Vagina (tissue), 2 donors: ENCODE data around the gene TMEM63B. TPM values are rescaled to one million over a fixed set of nuclear protein-coding genes. Genes with fewer than 3 reads are reported as not detected.
"Not testable (repeated sequence)": the region's sequence is repeated elsewhere in the genome, so short reads cannot be mapped to it uniquely, and the experiment has no call there.

Experiments used
- DNase-seq, 2 donors: peaks; one replicate each; pipeline ENCODE4 v3.0.0-alpha.2; 2017; ENCODE audit errors: extremely low spot score in 2 of 2
- H3K27ac ChIP-seq: fragments of 200-600 bp; sonication (generic); one replicate; pipeline ENCODE4 v1.5.1; 2019
- H3K27me3 ChIP-seq: fragments of 200-600 bp; sonication (generic); one replicate; pipeline ENCODE4 v1.5.1; 2019
- H3K36me3 ChIP-seq, 2 donors: fragments of 200-600 bp; sonication (generic); one replicate each; pipeline ENCODE4 v1.5.1; 2017 to 2019
- H3K4me1 ChIP-seq: fragments of 200-600 bp; sonication (generic); one replicate; pipeline ENCODE4 v1.5.1; 2019
- H3K4me3 ChIP-seq, 2 donors: fragments of 200-600 bp; sonication (generic); 1 replicate in 1 of 2; 2 replicates in 1 of 2; pipeline ENCODE4 v1.5.1; 2016 to 2019
- H3K9me3 ChIP-seq: fragments of 200-600 bp; sonication (generic); one replicate; pipeline ENCODE4 v1.5.1; 2019
- POLR2A ChIP-seq, 2 donors: fragments of 450-650 bp; IDR thresholded peaks; one replicate each; pipeline ENCODE4 v1.6.1; 2017; ENCODE audit warnings: antibody characterized with exemption in 2 of 2, mild to moderate bottlenecking in 2 of 2, moderate library complexity in 2 of 2
- POLR2AphosphoS5 ChIP-seq, 2 donors: sonication (generic); formaldehyde crosslinking; IDR thresholded peaks; one replicate each; pipeline ENCODE4 v1.9.0; 2017; ENCODE audit warnings: antibody characterized with exemption in 2 of 2, mild to moderate bottlenecking in 2 of 2, low read depth in 1 of 2; ENCODE audit not compliant: insufficient read depth in 1 of 2
- intact Hi-C: fragments of 100-400 bp; cut with DNase I; formaldehyde crosslinking; loops from one replicate; pipeline ENCODE4 v1.15.1; 2023
- total RNA-seq: library from RNA; depleted of rRNA; stranded (reverse); fragments of >200 nt; gene quantifications from one replicate; pipeline ENCODE4 v1.2.3, GENCODE V29; 2016
- TF ChIP-seq, protein P1 (sequence below), 3 experiments: fragments of 450-650 bp in 2 of 3; fragments of 200-600 bp in 1 of 3; sonication (generic) in 1 of 3; IDR thresholded peaks; one replicate each; pipeline ENCODE4 v1.5.1; 2017 to 2019; ENCODE audit warnings: antibody characterized with exemption in 3 of 3, mild to moderate bottlenecking in 2 of 3, moderate library complexity in 2 of 3

Gene TMEM63B
- total RNA-seq, 1 donor from 2014 or later: 32.4 TPM

DNA sequence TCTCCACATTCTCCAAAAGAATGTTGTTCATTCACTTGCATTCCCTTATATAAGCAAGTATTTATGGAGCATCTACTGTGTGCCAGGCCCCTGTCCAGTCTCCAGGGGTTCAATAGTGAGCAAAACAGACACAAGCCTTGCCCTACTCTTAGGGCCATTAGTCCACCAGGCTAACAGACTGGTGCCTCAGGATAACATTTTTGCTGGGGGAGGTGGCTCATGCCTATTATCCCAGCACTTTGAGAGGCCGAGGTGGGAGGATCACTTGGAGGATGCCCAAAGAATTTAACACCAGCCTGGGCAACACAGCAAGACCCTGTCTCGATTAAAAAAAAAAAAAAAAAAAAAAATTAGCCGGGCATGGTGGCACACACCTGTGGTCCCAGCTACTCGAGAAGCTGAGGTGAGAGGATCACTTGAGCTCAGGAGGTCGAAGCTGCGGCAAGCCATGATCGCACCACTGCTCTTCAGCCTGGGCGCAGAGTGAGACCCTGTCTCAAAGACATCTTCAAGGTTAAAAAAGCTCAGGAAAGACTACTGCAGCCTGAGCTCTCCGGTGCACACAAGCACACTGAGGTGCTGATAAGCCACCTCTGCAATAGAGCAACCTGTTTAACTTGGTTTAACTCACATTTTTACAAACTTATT is 51.2 kb downstream of the TMEM63B start:
- intact Hi-C loops: no loop called here

DNA sequence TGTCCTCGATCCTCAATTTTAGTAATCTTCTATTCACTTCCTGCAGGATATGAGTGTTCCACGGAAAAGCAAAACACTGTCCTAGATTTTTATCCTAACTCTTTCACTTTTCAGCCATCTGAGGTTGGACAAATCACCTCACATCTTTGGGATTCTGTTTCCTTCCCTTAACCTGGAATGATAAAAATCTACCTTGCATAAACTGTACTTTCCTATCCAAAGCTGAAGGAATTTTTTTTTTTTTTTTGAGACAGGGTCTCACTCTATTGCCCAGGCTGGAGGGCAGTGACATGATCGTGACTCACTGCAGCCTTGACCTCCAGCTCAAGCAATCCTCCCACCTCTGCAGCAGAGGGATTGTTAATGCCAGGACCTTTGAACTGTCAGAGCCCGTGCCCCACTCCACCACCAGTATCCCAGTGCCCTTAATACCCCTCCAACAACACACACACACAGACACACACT is 51.8 kb downstream of the TMEM63B start:
- TF ChIP-seq, protein P1, sequence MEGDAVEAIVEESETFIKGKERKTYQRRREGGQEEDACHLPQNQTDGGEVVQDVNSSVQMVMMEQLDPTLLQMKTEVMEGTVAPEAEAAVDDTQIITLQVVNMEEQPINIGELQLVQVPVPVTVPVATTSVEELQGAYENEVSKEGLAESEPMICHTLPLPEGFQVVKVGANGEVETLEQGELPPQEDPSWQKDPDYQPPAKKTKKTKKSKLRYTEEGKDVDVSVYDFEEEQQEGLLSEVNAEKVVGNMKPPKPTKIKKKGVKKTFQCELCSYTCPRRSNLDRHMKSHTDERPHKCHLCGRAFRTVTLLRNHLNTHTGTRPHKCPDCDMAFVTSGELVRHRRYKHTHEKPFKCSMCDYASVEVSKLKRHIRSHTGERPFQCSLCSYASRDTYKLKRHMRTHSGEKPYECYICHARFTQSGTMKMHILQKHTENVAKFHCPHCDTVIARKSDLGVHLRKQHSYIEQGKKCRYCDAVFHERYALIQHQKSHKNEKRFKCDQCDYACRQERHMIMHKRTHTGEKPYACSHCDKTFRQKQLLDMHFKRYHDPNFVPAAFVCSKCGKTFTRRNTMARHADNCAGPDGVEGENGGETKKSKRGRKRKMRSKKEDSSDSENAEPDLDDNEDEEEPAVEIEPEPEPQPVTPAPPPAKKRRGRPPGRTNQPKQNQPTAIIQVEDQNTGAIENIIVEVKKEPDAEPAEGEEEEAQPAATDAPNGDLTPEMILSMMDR (IDR thresholded peaks at IDR 0.05): no peak
- TF ChIP-seq POLR2A (IDR thresholded peaks at IDR 0.05): no peak
- no peak for TF ChIP-seq POLR2AphosphoS5 (IDR thresholded peaks at IDR 0.05; ENCODE audit: insufficient read depth in 1 of 2, low read depth in 1 of 2)
- Histone ChIP-seq H3K9me3 (no peaks in the 10 kb centered on the region), H3K27ac (no peak overlapping the region), H3K4me3 (no peak overlapping the region), H3K27me3 (no peaks in the 10 kb centered on the region), H3K4me1 (no peaks in the 10 kb centered on the region), H3K36me3 (no peaks in the 10 kb centered on the region)
- intact Hi-C loops: no loop called here
- no peak for DNase-seq

More for the DNA sequence above, 51.2 kb downstream of the TMEM63B start:
- TF ChIP-seq POLR2AphosphoS5 (IDR thresholded peaks at IDR 0.05; ENCODE audit: insufficient read depth in 1 of 2, low read depth in 1 of 2) (no peak), POLR2A (IDR thresholded peaks at IDR 0.05) (no peak)
- TF ChIP-seq, protein P1 (IDR thresholded peaks at IDR 0.05): no peak
- Histone ChIP-seq H3K4me3 (no peak overlapping the region), H3K9me3 (no peaks in the 10 kb centered on the region), H3K27ac (peak overlapping the region; percentile 29), H3K27me3 (no peaks in the 10 kb centered on the region), H3K4me1 (no peaks in the 10 kb centered on the region), H3K36me3 (no peaks in the 10 kb centered on the region)
- no peak for DNase-seq

DNA sequence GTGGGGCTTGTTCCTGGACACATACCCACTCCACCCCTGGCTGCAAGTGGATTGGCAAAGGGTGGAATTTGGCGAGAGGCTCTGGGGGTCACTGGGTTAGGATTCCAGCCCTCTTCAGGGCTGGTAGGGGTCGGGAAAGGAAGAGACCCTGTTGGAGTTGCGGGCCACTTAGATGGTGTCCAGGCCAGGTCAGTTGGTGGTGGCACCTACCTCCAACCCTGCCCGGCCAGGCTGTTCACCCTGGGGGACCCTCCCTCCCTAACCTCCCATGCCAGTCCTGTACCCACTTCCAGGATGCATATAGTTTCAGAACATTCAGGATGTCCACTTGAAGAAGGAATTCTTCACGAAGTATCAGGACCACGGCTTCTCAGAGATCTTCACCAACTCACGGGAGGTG is 52.3 kb downstream of the TMEM63B start:
- H3K4me1 ChIP-seq: no peaks in the 10 kb centered on the region
- no peaks in the 10 kb centered on the region for H3K27me3 ChIP-seq
- no peak overlapping the region for H3K4me3 ChIP-seq
- intact Hi-C loops: no loop called here
- TF ChIP-seq POLR2A (IDR thresholded peaks at IDR 0.05) (no peak), POLR2AphosphoS5 (IDR thresholded peaks at IDR 0.05; ENCODE audit: insufficient read depth in 1 of 2, low read depth in 1 of 2) (no peak)
- TF ChIP-seq, protein P1 (IDR thresholded peaks at IDR 0.05): no peak
- no peak for DNase-seq
- H3K36me3 ChIP-seq: no peaks in the 10 kb centered on the region
- no peaks in the 10 kb centered on the region for H3K9me3 ChIP-seq
- H3K27ac ChIP-seq: no peak overlapping the region

DNA sequence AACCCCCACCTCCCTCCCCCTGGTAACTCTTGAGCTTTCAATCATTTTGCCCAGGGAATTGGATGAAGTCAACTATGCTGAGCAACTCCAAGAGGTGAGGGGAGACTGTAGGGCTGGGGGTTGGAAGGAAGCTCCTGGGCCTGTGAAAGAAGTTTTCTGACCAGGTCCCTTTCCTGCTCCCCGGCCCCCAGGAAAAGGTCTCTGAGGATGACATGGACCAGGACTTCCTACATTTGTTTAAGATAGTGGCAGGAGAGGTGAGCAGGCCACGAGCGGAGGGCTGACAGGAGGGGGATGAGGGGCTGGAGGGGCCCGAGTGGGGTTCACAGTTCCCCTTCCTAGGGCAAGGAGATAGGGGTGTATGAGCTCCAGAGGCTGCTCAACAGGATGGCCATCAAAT is 53.1 kb downstream of the TMEM63B start:
- no peaks in the 10 kb centered on the region for H3K9me3 ChIP-seq
- H3K4me3 ChIP-seq: no peak overlapping the region
- TF ChIP-seq POLR2AphosphoS5 (IDR thresholded peaks at IDR 0.05; ENCODE audit: insufficient read depth in 1 of 2, low read depth in 1 of 2): no peak
- TF ChIP-seq, protein P1 (IDR thresholded peaks at IDR 0.05): no peak
- TF ChIP-seq POLR2A (IDR thresholded peaks at IDR 0.05): no peak
- no peaks in the 10 kb centered on the region for H3K36me3 ChIP-seq
- DNase-seq: no peak
- H3K27ac ChIP-seq: no peak overlapping the region
- intact Hi-C loops: no loop called here
- H3K4me1 ChIP-seq: no peaks in the 10 kb centered on the region
- H3K27me3 ChIP-seq: no peaks in the 10 kb centered on the region

DNA sequence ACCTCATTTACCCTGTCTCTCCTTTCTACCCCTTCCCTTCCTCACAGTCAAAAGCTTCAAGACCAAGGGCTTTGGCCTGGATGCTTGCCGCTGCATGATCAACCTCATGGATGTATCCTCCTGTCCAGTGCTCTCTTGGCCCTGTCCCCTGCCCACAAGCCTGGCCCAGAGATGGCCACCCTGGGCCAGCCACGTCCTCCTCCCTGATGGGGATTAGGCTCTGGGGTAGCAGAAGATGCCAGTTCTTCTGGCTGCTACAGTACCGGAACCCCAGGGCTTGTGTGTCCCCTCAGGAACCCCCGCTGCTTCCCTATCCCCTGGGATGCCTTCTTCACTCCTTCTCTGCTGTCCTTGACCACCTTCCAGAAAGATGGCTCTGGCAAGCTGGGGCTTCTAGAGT is 53.5 kb downstream of the TMEM63B start:
- Histone ChIP-seq H3K36me3 (no peaks in the 10 kb centered on the region), H3K4me3 (no peak overlapping the region), H3K9me3 (no peaks in the 10 kb centered on the region), H3K27ac (no peak overlapping the region), H3K4me1 (no peaks in the 10 kb centered on the region), H3K27me3 (no peaks in the 10 kb centered on the region)
- intact Hi-C loops: no loop called here
- no peak for DNase-seq
- TF ChIP-seq POLR2AphosphoS5 (IDR thresholded peaks at IDR 0.05; ENCODE audit: insufficient read depth in 1 of 2, low read depth in 1 of 2) (no peak), POLR2A (IDR thresholded peaks at IDR 0.05) (no peak)
- TF ChIP-seq, protein P1 (IDR thresholded peaks at IDR 0.05): no peak

DNA sequence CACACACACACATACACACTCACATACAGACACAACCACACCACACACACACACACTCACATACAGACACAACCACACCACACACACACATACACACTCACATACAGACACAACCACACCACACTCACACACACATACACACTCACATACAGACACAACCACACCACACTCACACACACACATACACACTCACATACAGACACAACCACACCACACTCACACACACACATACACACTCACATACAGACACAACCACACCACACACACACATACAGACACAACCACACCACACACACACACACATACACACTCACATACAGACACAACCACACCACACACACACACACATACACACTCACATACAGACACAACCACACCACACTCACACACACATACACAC is 54.4 kb downstream of the TMEM63B start:
- H3K9me3 ChIP-seq, H3K4me1 ChIP-seq, intact Hi-C loops, H3K4me3 ChIP-seq, H3K27me3 ChIP-seq, H3K36me3 ChIP-seq, H3K27ac ChIP-seq, DNase-seq: not testable (repeated sequence)
